AG09309 (cell line): Measurements from ENCODE around the gene FGD6.

Source experiments
- DNase-seq: peaks from one replicate; pipeline ENCODE4 v3.0.0-alpha.2; 2010; ENCODE audit warnings: low read depth
- H3K4me3 ChIP-seq: 2 replicates; pipeline ENCODE4 v1.5.1; 2011; ENCODE audit warnings: mild to moderate bottlenecking, low read depth, low read length, moderate library complexity; ENCODE audit not compliant: control insufficient read depth
- TF ChIP-seq, protein P1 (sequence below): IDR thresholded peaks from 2 replicates; pipeline ENCODE4 v1.5.1; 2011; ENCODE audit warnings: mild to moderate bottlenecking, low read depth, low read length, inconsistent platforms; ENCODE audit not compliant: insufficient read depth, control insufficient read depth; ENCODE audit errors: missing control alignments

The FGD6 gene

GRCh38 chr12:95173392-95174251, 43.6 kb downstream of the FGD6 start:
- TF ChIP-seq, protein P1, sequence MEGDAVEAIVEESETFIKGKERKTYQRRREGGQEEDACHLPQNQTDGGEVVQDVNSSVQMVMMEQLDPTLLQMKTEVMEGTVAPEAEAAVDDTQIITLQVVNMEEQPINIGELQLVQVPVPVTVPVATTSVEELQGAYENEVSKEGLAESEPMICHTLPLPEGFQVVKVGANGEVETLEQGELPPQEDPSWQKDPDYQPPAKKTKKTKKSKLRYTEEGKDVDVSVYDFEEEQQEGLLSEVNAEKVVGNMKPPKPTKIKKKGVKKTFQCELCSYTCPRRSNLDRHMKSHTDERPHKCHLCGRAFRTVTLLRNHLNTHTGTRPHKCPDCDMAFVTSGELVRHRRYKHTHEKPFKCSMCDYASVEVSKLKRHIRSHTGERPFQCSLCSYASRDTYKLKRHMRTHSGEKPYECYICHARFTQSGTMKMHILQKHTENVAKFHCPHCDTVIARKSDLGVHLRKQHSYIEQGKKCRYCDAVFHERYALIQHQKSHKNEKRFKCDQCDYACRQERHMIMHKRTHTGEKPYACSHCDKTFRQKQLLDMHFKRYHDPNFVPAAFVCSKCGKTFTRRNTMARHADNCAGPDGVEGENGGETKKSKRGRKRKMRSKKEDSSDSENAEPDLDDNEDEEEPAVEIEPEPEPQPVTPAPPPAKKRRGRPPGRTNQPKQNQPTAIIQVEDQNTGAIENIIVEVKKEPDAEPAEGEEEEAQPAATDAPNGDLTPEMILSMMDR: no peak
- DNase-seq: peak; percentile 62

DNA sequence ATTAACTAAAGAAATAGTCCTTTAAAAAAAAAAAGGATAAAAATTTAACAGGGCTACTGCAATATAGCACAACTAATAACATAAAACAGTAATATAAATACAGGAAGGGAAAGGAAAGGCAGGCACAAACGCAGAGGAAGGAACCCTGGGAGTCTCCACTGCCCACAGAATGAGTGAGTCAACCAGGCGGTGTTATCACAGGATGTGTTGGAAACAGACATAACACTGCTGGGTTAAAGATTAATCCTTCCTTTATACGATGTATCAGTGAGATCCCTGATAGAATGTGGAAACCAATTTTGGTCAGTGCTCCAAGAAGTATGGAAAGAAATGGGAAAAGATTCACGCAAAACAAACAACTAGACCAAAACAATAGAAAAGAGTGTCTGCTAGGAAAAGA, 47.9 kb downstream of the FGD6 start:
- TF ChIP-seq, protein P1: no peak
- H3K4me3 ChIP-seq: no peak overlapping the region
- DNase-seq: peak; percentile 40

More at GRCh38 chr12:95173392-95174251, 43.6 kb downstream of the FGD6 start:
- no peak overlapping the region for H3K4me3 ChIP-seq

DNA sequence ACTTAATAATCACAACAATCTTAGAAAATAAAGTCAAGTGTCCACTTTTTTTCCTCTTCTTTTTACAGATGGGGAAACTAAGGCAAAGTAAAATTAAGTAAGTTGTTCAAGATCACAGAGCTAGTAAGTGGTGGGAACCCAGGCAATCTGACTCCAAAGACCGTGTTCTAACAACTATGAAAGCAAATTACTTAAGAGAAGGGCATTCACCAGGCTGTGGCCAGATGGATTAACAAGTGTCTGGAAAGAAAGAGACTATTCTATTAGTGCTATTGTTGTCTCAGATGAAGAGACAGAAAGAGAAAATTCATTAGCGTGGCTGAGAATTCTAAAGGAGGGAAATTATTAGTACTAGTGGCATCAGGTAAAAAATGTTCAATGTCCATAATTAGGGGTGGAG, 48.5 kb downstream of the FGD6 start:
- TF ChIP-seq, protein P1: no peak
- no peak for DNase-seq

DNA sequence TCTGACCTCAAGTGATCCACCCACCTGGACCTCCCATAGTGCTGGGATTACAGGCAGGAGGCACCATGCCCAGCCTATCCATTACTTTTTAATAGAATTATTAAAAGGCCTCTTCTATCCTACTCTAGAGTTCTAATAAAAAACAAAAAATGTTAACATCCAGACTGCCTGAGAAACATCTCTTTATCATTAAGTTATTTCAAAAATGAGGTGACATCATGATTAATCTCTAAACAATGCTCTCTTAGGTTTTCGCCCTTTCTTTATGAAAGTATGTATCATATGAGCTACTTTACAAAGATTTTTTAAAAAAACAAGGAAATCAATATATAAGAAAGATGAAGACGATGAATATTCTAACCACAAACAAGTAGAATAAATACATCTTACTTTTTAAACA, 52.6 kb downstream of the FGD6 start:
- no peak overlapping the region for H3K4me3 ChIP-seq
- no peak for DNase-seq
- TF ChIP-seq, protein P1: no peak

More for the DNA sequence above, 48.5 kb downstream of the FGD6 start:
- no peak overlapping the region for H3K4me3 ChIP-seq

- TF ChIP-seq, protein P1: no peak
- DNase-seq: no peak
- H3K4me3 ChIP-seq: no peak overlapping the region
Measured at GRCh38 chr12:95158919-95159318, 58.3 kb downstream of the FGD6 start.

DNA sequence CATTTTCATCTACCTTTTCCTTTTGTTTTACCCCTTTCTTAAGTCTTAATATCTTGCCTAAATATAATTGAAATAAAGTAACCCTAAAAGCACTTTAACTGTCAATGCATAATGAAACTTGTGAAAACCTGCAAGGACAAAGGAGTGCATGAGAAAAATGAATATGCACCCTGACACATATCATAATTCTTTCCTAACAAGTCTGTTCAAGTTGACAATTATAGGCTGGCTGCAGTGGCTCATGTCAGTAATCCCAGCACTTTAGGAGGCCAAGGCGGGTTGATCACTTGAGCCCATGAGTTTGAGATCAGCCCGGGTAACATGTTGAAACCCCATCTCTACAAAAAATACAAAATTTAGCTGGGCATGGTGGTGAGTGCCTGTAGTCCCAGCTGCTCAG, 65.4 kb downstream of the FGD6 start:
- TF ChIP-seq, protein P1: no peak
- H3K4me3 ChIP-seq: no peak overlapping the region
- DNase-seq: no peak
